Ovary (tissue), 9 donors: ENCODE results near the gene CCDC121. TPM values are rescaled to one million over a fixed set of nuclear protein-coding genes. Genes with fewer than 3 reads are reported as not detected.
"Not testable (repeated sequence)": the region's sequence is repeated elsewhere in the genome, so short reads cannot be mapped to it uniquely, and the experiment has no call there.

Experiments
- DNase-seq, 5 donors: peaks; one replicate each; pipeline ENCODE4 v3.0.0-alpha.2; 2019 to 2020
- H3K27ac ChIP-seq, 2 donors: fragments of 200-600 bp; one replicate each; pipeline versions ENCODE4 v1.5.1 to v1.8.0; 2019 to 2022
- H3K27me3 ChIP-seq: fragments of 200-600 bp; one replicate; pipeline ENCODE4 v1.8.0; 2022
- H3K36me3 ChIP-seq: fragments of 200-600 bp; sonication (generic); one replicate; pipeline ENCODE4 v1.5.1; 2019
- H3K4me1 ChIP-seq: one replicate; pipeline ENCODE4 v1.8.1; 2013; ENCODE audit warnings: mild to moderate bottlenecking, moderate library complexity; ENCODE audit not compliant: insufficient read depth
- H3K4me3 ChIP-seq: fragments of 200-600 bp; sonication (generic); one replicate; pipeline ENCODE4 v1.5.1; 2017
- H3K9me3 ChIP-seq, 2 donors: fragments of 200-600 bp in 1 of 2; sonication (generic) in 1 of 2; one replicate each; pipeline versions ENCODE4 v1.5.1 to v1.8.1; 2013 to 2019; ENCODE audit warnings: mild to moderate bottlenecking in 1 of 2, moderate library complexity in 1 of 2
- EP300 ChIP-seq: sonication (generic); formaldehyde crosslinking; IDR thresholded peaks from one replicate; pipeline ENCODE4 v1.6.1; 2017; ENCODE audit warnings: antibody characterized with exemption
- POLR2A ChIP-seq: fragments of 450-650 bp; IDR thresholded peaks from one replicate; pipeline ENCODE4 v1.6.1; 2017; ENCODE audit warnings: antibody characterized with exemption, mild to moderate bottlenecking, moderate library complexity
- WGBS, 3 donors: extraction: QIAGEN DNeasy Blood & Tissue Kit in 1 of 3; methylation state at CpG; one replicate each; pipeline versions ENCODE4 v1.1.5 to v1.1.7; 2013 to 2017; 5-methylcytosine and 5-hydroxymethylcytosine counted together
- intact Hi-C, 4 donors: fragments of 100-400 bp; cut with DNase I; formaldehyde crosslinking; loops; one replicate each; pipeline versions ENCODE4 v1.11.0 to v1.15.1; 2022 to 2023
- polyA plus RNA-seq, 2 donors: library from polyadenylated mRNA; stranded (reverse); fragments of 200-250 nt in 1 of 2; fragments of 350-450 nt in 1 of 2; fragmentation: Illumina TruSeq in 1 of 2; extraction: RNeasy Lipid Tissue Mini Kit (QIAGEN cat#74804) in 1 of 2; gene quantifications; one replicate each; pipeline ENCODE4 v1.2.3, GENCODE V29; 2013 to 2014
- total RNA-seq, 7 donors: library from RNA; depleted of rRNA in 2 of 7; stranded (reverse); fragments of >200 nt in 2 of 7; fragmentation: NEBNext Ultra II Directional in 3 of 7; extraction: Animal tissue kit (Norgen Biotek cat#: 25700) in 3 of 7; gene quantifications; one replicate each; pipeline versions ENCODE4 v1.1.0 to v1.2.4, GENCODE V29; 2016 to 2023
- TF ChIP-seq, protein P1 (sequence below), 3 donors: fragments of 450-650 bp in 2 of 3; fragments of 200-600 bp in 1 of 3; IDR thresholded peaks; one replicate each; pipeline versions ENCODE4 v1.5.1 to v1.8.0; 2016 to 2022; ENCODE audit warnings: antibody characterized with exemption in 3 of 3, mild to moderate bottlenecking in 1 of 3
- donor health status: DM: no; HTN: no; CAD: no; lungs with moderate emphysema.
- donor health status: DM: no; HTN: no; CAD: no.
- donor health status: Bipolar disorder and iron deficiency.
- donor health status: DM: yes; HTN: yes; CAD: no.
- donor health status: DM: no; HTN: no; CAD: no.
- donor health status: DM: yes; HTN: yes; CAD: no.

The CCDC121 gene
- total and polyA plus RNA-seq, 9 donors, result 3.2 to 8.8 (median 6.4) TPM

DNA sequence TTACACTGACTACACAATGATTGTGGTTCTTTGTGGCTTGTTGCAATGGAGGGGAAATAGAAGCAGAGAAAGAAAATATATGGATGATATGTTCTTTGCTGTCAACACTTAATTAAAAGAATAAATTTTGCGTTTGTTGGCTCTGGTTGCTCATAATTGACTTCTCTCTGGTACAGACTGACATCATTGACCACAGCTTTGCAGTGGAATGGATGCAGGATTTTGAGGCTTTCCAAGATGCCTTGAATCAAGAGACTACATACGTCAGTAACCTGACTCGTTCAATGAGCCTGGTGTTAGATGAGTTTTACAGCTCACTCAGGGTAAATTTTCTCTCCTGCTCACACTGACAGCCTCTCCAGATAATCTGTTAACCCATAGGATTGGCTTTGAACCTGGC lies 9.9 kb upstream of the CCDC121 start:
- Histone ChIP-seq H3K4me3 (no peak overlapping the region), H3K27ac (no peak overlapping the region), H3K27me3 (no peaks in the 10 kb centered on the region), H3K9me3 (no peaks in the 10 kb centered on the region), H3K36me3 (no peaks in the 10 kb centered on the region), H3K4me1 (no peaks in the 10 kb centered on the region)
- intact Hi-C loops, result no loop called here
- no peak for DNase-seq
- TF ChIP-seq, protein P1, sequence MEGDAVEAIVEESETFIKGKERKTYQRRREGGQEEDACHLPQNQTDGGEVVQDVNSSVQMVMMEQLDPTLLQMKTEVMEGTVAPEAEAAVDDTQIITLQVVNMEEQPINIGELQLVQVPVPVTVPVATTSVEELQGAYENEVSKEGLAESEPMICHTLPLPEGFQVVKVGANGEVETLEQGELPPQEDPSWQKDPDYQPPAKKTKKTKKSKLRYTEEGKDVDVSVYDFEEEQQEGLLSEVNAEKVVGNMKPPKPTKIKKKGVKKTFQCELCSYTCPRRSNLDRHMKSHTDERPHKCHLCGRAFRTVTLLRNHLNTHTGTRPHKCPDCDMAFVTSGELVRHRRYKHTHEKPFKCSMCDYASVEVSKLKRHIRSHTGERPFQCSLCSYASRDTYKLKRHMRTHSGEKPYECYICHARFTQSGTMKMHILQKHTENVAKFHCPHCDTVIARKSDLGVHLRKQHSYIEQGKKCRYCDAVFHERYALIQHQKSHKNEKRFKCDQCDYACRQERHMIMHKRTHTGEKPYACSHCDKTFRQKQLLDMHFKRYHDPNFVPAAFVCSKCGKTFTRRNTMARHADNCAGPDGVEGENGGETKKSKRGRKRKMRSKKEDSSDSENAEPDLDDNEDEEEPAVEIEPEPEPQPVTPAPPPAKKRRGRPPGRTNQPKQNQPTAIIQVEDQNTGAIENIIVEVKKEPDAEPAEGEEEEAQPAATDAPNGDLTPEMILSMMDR (IDR thresholded peaks at IDR 0.05), result no peak
- 57 to 90% (median 87%) methylated on average over 3 of the region's 3 CpGs for WGBS, 3 donors

DNA sequence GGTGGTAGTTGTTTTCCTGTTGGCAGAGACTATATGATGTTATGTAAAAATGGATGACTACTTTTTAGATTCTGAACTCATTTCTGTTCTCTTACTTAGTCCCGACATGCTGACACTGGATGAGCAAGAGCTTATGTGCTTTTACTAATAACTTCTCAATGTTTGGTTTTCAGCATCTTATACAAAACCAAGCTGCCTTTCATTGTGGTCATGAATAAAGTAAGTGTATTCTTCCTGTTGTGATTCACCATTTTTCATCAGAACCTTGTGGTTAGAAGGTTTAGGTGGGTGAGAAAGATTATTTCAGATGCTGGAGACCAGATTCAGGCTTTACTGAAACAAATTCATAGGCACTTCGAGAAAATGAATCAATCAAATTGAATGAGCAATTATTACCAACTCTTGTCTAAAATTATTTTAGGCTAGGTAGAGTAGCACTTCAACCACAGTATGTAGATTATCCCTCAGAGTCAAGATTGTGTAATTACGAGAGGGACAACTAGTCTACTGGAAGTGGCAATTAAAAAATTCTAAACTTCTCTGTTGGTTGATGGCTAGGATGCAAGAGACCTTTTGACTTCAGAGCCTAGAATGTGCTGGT lies 9.3 kb upstream of the CCDC121 start:
- no peak for TF ChIP-seq EP300
- intact Hi-C loops, result no loop called here
- Histone ChIP-seq H3K27ac (no peak overlapping the region), H3K9me3 (no peaks in the 10 kb centered on the region), H3K4me1 (no peaks in the 10 kb centered on the region), H3K36me3 (no peaks in the 10 kb centered on the region), H3K4me3 (no peak overlapping the region), H3K27me3 (no peaks in the 10 kb centered on the region)
- WGBS, 3 donors, result 88 to 92% (median 91%) methylated on average over 3 of the region's 3 CpGs
- DNase-seq, result no peak

DNA sequence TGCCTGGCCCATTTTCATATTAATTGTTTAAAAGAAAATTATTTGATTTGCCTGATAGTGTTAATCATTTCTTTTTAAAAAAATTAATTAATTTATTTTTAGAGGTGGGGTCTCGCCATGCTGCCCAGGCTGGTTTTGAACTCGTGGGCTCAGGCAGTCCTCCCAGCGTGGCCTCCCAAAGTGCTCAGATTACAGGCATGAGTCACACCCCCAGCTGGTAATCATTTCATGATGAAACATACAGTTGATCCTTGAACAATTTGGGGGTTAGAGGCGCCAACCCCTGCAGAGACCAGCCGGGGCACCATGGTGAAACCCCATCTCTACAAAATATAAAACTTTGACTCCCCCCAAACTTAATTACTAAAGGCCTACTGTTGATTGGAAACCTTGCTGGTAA lies 8.0 kb upstream of the CCDC121 start:
- no peaks in the 10 kb centered on the region for H3K4me1 ChIP-seq
- TF ChIP-seq EP300 (no peak), POLR2A (no peak)
- TF ChIP-seq, protein P1 (IDR thresholded peaks at IDR 0.05), result no peak
- no peak overlapping the region for H3K27ac ChIP-seq
- no peaks in the 10 kb centered on the region for H3K9me3 ChIP-seq
- no peaks in the 10 kb centered on the region for H3K27me3 ChIP-seq
- H3K4me3 ChIP-seq, result no peak overlapping the region
- DNase-seq, result no peak
- intact Hi-C loops, result no loop called here
- WGBS, 3 donors, result 86 to 95% (median 90%) methylated on average over 5 of the region's 5 CpGs
- H3K36me3 ChIP-seq, result no peaks in the 10 kb centered on the region

DNA sequence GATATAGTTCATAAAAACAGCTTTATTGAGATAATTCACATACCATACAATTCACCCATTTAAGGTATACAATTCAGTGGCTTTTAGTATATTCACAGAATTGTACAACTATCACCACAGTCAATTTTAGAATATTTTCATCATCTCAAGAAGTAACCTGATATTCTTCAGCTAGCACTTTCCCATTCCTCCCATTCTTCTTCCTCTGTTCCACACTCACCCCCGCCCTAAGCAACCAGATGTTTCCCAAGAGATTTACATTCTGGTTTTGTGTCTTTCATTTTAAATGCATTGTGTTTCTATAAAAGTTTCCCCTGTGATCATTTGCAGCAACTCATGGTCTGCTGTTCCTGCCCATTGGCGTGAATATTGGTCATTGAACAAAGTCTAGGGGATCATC lies 5.5 kb upstream of the CCDC121 start:
- H3K27ac ChIP-seq, result no peak overlapping the region
- H3K4me3 ChIP-seq, result no peak overlapping the region
- intact Hi-C loops, result no loop called here
- WGBS, 3 donors, result 94 to 99% (median 96%) methylated on average over 2 of the region's 2 CpGs
- DNase-seq, result no peak
- peaks cover 4% of the 10 kb centered on the region for H3K4me1 ChIP-seq
- no peaks in the 10 kb centered on the region for H3K36me3 ChIP-seq
- H3K9me3 ChIP-seq, result no peaks in the 10 kb centered on the region
- no peak for TF ChIP-seq EP300
- TF ChIP-seq, protein P1 (IDR thresholded peaks at IDR 0.05), result no peak
- TF ChIP-seq POLR2A, result no peak
- no peaks in the 10 kb centered on the region for H3K27me3 ChIP-seq

DNA sequence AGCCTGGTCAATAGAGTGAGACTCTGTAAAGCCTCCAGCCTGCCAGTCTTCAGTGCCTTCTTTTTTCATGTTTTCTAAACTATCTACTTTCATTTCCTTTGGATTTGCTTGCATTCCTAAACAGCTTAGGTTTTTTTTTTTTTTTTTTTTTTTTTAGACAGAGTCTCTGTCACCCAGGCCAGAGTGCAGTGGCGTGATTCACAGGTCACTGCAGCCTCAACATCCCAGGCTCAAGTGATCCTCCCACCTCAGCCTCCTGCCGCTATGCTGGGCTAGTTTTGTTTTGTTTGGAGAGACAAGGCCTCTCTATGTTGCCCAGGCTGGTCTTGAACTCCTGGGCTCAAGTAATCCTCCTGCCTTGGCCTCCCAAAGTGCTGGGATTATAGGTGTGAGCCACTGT lies 1.4 kb upstream of the CCDC121 start:
- DNase-seq, H3K9me3 ChIP-seq, intact Hi-C loops, H3K27ac ChIP-seq, H3K36me3 ChIP-seq, H3K4me3 ChIP-seq, H3K27me3 ChIP-seq, H3K4me1 ChIP-seq: not testable (repeated sequence)
- 94 to 100% (median 98%) methylated on average over 2 of the region's 2 CpGs for WGBS, 3 donors
